GM12873 (cell line): ENCODE results near the gene CAV3.

ENCODE experiments used
- TF ChIP-seq, protein P1 (sequence below): IDR thresholded peaks from 2 replicates; pipeline ENCODE4 v1.5.1; 2012; ENCODE audit warnings: low read depth, mild to moderate bottlenecking, moderate library complexity, low read length, control low read depth; ENCODE audit not compliant: insufficient read depth; ENCODE audit errors: missing control alignments

CAV3 gene

DNA sequence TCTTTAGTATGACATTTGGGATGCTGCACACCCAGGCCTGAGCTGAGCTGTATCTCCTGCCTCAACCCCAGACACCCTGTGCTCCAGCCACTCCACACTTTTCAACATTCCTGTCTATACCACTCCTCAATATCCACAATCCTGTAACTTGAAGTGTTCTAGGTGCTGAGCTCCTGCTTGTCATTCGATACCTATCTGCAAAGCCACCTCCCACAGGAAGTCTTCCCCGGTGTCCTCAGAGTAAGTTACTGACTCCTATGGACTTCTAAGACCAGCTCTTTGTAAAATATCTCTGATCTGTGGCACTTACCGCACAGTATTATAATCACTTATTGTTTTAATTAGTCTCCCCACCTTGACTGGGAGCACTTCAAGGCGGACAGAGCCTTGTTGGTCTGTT, 1.2 kb upstream of the CAV3 start:
- TF ChIP-seq, protein P1, sequence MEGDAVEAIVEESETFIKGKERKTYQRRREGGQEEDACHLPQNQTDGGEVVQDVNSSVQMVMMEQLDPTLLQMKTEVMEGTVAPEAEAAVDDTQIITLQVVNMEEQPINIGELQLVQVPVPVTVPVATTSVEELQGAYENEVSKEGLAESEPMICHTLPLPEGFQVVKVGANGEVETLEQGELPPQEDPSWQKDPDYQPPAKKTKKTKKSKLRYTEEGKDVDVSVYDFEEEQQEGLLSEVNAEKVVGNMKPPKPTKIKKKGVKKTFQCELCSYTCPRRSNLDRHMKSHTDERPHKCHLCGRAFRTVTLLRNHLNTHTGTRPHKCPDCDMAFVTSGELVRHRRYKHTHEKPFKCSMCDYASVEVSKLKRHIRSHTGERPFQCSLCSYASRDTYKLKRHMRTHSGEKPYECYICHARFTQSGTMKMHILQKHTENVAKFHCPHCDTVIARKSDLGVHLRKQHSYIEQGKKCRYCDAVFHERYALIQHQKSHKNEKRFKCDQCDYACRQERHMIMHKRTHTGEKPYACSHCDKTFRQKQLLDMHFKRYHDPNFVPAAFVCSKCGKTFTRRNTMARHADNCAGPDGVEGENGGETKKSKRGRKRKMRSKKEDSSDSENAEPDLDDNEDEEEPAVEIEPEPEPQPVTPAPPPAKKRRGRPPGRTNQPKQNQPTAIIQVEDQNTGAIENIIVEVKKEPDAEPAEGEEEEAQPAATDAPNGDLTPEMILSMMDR, result no peak

DNA sequence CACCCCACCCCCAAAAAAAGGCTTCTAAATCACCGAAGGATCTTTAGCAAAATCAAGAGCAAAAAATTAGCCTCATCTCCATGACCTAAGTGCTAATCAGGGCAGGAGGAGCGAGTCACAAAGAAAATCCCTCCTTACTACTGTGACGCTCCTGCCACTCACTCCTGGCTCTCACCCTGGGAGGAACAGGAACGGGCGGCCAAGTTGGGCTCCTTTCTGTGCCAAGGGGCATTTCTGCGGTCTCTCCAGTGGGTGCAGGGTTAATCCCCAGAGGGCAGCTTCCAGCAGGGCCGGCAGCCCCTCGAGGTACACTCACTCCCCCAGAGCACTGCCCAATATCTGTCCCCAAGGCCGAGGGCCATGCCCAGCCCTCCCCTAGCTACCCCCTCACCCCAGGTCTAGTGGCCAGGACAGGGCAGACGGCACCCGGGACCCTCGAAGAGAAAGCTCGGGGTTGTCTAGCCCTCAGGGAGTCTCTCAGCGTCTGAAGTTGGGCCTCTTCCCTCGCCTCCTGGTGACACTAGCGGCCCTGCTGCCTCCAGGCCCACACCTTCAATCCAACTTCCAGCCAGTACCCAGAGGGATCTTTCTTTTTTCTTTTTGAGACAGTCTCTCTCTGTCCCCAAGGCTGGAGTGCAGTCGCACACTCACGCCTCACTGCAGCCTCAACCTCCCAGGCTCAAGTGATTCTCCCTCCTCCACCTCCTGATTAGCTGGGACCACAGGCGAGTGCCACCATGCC, 706 bp downstream of the CAV3 start:
- TF ChIP-seq, protein P1, result no peak

DNA sequence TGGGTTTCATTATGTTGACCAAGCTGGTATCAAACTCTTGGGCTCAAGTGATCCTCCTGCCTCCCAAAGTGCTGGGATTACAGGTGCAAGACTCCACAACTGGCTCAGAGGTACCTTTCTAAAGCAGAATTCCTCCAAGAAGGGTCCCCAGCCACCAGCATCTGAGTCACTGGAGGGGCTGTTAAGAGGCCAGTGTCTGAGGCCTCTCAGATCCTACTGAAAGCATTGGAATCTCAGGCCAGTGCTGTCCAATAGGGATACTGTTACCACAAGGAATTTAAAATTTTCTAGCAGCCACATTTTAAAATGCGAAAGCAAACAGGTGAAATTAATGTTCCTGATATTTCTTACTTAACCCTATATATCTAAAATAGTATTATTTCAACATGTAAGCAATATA, 1.3 kb downstream of the CAV3 start:
- TF ChIP-seq, protein P1, result no peak

DNA sequence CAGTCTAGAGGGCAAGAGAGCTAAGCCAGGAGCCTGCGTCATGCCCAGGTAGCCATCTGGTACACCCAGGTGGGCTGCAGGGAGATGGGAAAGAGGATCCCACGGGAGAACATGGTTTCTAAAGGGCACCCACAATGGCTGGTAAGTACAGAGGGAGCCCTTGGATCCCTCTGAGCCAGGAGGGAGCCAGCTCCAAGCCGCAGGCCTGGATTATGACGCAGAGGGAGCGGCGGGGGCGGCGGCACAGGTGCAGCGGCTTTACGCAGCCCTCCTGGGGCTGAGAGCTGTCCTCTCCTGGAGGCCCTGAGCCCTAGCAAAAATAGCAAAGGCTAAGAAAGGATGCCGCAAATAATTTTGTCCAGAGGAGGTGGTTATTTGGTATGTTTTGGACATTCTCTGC, 2.8 kb downstream of the CAV3 start:
- TF ChIP-seq, protein P1, result no peak

DNA sequence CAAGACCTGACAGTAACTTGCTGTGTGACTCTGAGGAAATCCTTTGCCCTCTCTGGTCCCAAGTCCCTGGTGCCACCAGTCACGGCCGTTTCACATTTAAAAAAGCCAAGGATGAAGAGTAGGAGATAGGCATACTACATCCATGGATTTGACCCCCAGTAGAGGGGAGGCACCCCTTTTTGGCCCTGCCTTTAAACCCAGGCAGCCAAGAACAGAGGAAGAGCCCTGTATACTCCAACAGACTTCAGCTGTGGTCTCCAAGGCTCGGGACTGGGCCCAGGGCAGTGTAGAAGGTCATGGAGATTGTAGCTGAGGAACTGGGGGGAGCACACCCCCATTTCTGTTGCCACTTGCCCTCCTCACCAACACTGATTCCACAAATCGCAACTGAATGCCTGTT, 3.7 kb downstream of the CAV3 start:
- TF ChIP-seq, protein P1, result no peak

DNA sequence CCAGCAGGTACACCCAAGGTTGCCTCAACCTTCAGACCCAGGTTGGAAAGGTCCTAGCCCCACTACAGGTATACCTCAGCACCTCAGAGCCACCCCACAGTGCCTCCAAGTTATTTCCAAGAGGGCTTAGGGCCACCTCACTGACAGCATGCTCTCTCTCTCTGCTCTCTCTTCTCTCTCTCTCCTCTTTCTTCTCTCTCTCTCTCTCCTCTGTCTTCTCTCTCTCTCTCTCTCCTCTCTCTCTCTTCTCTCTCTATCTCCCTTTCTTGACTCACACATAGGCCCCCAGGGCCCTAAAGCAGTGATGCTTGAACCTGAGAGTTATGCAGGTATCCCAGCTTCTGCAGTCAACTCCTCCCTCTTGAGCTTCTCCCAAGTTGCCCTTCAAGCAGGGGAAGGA, 4.2 kb downstream of the CAV3 start:
- TF ChIP-seq, protein P1, result no peak

DNA sequence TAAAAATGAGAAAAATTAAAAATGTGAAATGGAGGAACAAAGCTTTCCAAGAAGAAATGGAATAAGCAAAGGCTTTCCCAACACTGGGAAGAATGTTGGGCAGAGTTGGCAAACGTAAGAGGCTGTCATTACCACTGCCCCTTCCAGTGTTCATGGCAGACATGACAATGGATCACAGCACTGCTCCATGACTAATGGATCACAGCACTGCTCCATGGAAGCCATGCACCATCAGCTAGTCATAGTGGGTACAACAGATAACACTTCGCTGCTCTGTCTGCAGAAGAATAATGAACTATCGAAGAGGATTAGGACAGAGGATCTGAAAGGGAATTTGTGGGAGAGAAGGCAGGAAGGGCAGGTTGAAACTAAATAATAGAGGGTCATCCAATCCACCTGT, 5.0 kb downstream of the CAV3 start:
- TF ChIP-seq, protein P1, result no peak
